ENCODE results near the gene LAPTM4A. TPM values are rescaled to one million over a fixed set of nuclear protein-coding genes. Genes with fewer than 3 reads are reported as not detected.

Gene LAPTM4A
- total RNA-seq, 1 experiment from 2014 or later = 131 TPM

DNA sequence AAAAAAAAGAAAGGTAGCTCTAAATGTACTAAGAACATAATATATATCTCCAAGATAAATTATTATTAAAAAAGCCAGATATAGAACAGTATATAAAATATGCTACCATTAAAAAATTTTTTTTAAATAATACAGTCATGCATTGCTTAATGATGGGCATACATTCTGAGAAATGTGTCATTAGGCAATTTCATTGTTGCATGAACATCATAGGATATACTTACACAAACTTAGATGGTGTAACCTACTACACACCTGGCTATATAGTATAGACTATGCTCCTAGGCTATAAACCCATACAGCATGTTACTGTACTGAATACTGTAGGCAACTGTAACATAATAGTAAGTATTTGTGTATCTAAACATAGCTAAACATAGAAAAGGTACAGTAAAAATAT lies 18.3 kb upstream of the LAPTM4A start:
- Histone ChIP-seq H2BK120ac (ENCODE audit: low read depth, low read length, poor library complexity, severe bottlenecking) (no peak overlapping the region), H3K9ac (ENCODE audit: extremely low read depth, insufficient read length, low read length) (no peak overlapping the region), H2AFZ (ENCODE audit: low read length) (no peak overlapping the region), H3T11ph (ENCODE audit: low read length) (no peak overlapping the region), H4K20me1 (ENCODE audit: control insufficient read depth, insufficient read depth, insufficient read length) (no peaks in the 10 kb centered on the region), H2AK5ac (ENCODE audit: insufficient read length, low read length) (no peak overlapping the region), H2BK20ac (ENCODE audit: low read depth, low read length, poor library complexity, severe bottlenecking) (no peak overlapping the region), H4K5ac (ENCODE audit: insufficient read length, low read depth, low read length) (no peak overlapping the region), H3K23me2 (ENCODE audit: insufficient read length, low read depth, low read length, poor library complexity, severe bottlenecking) (no peaks in the 10 kb centered on the region), H4K91ac (ENCODE audit: insufficient read length, low read depth, low read length) (no peak overlapping the region), H3K23ac (ENCODE audit: insufficient read length, low read depth, low read length) (no peak overlapping the region), H3K9me3 (ENCODE audit: control insufficient read depth, low read depth, low read length) (no peaks in the 10 kb centered on the region), H3K18ac (ENCODE audit: insufficient read length, low read depth, low read length) (no peak overlapping the region), H4K8ac (replicated peaks; ENCODE audit: insufficient read length, low read depth, low read length) (no peak overlapping the region), H3K79me1 (ENCODE audit: insufficient read depth, low read depth, low read length, poor library complexity, severe bottlenecking) (no peaks in the 10 kb centered on the region), H3K4me1 (ENCODE audit: insufficient read depth, low read length) (no peaks in the 10 kb centered on the region; the same call in 1 of the 2 replicates), H2BK5ac (ENCODE audit: insufficient read length, low read length) (no peak overlapping the region), H2BK12ac (ENCODE audit: insufficient read length, low read depth, low read length) (no peak overlapping the region), H3K27ac (ENCODE audit: insufficient read length, low read depth, low read length) (no peak overlapping the region), H3K56ac (ENCODE audit: insufficient read length, low read depth, low read length) (no peak overlapping the region), H3K4ac (ENCODE audit: low read depth, low read length) (no peak overlapping the region), H3K79me2 (ENCODE audit: insufficient read depth, low read length) (no peaks in the 10 kb centered on the region), H2BK15ac (ENCODE audit: low read depth, low read length) (no peak overlapping the region), H3K14ac (ENCODE audit: insufficient read depth, low read length) (no peak overlapping the region), H3K27me3 (ENCODE audit: insufficient read depth, low read length) (no peaks in the 10 kb centered on the region), H3K4me2 (ENCODE audit: insufficient read depth, insufficient read length, low read length) (no peak overlapping the region)
- peaks cover 18 to 21% of the 10 kb centered on the region in 2 experiments for H3K4me1 Mint-ChIP-seq
- H3K9me3 Mint-ChIP-seq = peaks cover 3% of the 10 kb centered on the region in 2 experiments; a peak in 2 of 5 replicates
- H3K4me3 Mint-ChIP-seq = no peak overlapping the region
- H3K27me3 Mint-ChIP-seq (ENCODE audit: low read depth) = no peaks in the 10 kb centered on the region; the same call in none of the 2 replicates
- no peak overlapping the region for H3K27ac Mint-ChIP-seq
- no peak for DNase-seq
- TF ChIP-seq, protein P1, sequence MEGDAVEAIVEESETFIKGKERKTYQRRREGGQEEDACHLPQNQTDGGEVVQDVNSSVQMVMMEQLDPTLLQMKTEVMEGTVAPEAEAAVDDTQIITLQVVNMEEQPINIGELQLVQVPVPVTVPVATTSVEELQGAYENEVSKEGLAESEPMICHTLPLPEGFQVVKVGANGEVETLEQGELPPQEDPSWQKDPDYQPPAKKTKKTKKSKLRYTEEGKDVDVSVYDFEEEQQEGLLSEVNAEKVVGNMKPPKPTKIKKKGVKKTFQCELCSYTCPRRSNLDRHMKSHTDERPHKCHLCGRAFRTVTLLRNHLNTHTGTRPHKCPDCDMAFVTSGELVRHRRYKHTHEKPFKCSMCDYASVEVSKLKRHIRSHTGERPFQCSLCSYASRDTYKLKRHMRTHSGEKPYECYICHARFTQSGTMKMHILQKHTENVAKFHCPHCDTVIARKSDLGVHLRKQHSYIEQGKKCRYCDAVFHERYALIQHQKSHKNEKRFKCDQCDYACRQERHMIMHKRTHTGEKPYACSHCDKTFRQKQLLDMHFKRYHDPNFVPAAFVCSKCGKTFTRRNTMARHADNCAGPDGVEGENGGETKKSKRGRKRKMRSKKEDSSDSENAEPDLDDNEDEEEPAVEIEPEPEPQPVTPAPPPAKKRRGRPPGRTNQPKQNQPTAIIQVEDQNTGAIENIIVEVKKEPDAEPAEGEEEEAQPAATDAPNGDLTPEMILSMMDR (conservative IDR thresholded peaks at IDR 0.05) = no peak
- no peaks in the 10 kb centered on the region for H3K36me3 Mint-ChIP-seq (ENCODE audit: insufficient read depth in 1 of 3, low read depth in 3 of 3)

Data from H9 (cell line).